HG02623 (cell line): ENCODE results near the gene CAPN1.
A peak's percentile ranks its signal among the peaks of the same experiment; 100 is the strongest.
"Not testable (repeated sequence)": the region's sequence is repeated elsewhere in the genome, so short reads cannot be mapped to it uniquely, and the experiment has no call there.

ENCODE experiments used
- ATAC-seq: cut with Tn5 transposase; IDR thresholded peaks from one replicate; pipeline ENCODE4 v1.9.1; 2021; ENCODE audit warnings: moderate library complexity; ENCODE audit not compliant: unreplicated experiment

Gene CAPN1

DNA sequence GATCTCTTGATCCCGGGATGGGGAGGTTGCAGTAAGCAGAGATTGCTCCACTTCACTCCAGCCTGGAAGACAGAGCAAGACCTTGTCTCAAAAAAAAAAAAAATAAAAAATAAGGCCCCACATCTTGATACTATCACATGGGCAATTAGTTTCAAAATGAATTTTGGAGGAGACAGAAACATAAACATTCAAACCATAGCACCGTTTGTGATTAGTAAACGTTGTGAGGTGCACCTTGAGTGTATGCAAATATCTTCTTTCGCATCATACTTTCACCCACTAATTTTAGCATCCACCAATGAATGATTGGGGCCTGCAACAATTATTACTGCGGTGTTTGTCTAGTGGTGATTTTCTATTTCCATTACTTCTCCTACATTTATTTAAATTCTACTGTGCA, 22.7 kb upstream of the CAPN1 start:
- ATAC-seq, result no peak

DNA sequence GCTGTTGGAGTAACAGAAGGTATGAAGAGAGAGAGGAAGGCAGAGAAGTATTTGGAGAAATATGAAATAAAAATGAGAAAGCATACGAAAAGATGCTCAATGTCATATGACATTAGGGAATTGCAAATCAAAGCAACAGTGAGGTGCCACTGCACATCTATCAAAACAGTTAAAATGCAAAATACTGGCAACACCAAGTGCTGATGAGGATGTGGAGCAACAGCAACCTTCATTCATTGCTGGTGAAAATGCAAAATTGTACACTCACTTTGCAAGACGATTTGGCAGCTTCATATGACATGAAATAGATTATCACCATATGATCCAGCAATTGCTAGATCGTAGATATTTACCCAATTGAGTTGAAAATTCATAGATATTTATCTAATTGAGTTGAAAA, 21.1 kb upstream of the CAPN1 start:
- ATAC-seq, result no peak

DNA sequence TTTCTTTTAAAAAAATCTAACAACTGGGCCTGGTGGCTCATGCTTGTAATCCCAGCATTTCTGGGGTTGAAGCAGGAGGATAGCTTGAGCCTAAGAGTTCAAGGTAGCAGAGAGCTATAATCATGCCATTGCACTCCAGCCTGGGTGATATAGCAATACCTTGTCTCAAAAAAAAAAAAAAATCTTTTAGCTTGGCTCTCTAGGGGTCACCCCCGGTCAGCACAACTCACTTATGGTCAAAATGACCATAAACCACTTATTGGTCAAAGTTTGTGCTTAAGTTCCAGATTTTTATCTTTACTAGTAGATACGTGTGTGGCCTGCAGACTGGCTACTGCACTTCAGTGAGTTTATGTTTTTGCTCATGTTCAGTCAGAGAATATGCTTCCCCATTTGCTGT, 18.0 kb upstream of the CAPN1 start:
- no peak for ATAC-seq

DNA sequence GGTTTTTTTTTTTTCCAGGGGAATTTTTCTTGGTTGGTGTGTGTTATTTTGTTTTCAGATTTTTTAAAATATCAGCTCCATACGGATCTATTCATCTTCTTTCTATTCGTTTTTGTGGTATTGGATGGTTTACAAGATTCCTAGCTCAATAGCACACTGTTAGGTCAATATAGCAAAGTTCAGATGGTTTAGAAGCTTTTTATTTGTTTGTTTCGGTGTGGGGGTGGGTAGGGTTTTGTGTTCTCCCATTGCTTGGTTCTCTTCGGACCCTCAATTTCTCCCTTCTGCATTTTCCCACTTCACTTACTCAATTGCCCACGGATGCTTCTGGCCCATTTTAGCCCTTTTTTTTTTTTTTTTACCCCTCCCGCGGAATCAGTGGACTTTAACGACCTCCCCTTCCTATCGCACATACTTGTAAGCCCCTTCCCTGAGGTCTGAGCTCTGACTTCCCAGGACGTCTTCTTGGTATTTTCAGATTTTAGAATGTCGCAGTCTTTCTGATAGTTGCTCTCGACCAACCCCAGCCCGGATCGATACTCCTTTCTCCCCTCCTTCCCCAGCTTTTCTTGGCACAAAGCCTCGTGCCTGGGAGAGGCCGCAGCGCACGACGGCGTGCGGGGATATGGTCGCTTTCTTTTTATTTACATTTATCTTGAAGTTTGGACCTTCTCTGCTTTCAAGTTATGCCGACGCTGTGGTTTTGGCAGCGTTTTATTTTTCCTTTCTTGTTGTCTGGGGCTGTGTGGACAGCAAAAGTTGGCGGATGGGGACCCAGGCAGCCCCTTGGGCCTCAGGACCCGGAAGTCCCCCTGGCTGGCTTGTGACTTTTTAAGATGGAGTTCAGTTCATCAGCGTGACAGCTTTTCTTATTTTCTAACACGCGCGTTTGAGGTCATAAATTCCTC, 16.1 kb upstream of the CAPN1 start:
- ATAC-seq, result no peak

DNA sequence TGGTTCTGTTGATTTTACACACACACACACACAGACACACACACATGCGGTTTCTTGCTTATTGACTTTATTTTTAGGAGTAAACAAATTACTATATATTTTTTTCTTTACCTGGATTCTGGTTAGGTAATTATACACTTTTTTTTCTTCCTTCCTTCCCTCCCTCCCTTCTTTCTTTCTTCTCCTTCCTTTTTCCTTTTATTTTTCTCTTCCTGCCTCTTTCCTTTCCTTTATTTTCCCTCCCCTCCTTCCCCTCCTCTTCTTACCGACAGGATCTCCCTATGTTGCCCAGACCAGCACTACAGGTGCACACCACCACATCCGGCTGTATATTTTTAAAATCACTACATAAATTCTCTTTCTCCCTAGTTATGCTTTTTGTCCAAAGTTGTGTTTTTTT, 14.8 kb upstream of the CAPN1 start:
- no peak for ATAC-seq

DNA sequence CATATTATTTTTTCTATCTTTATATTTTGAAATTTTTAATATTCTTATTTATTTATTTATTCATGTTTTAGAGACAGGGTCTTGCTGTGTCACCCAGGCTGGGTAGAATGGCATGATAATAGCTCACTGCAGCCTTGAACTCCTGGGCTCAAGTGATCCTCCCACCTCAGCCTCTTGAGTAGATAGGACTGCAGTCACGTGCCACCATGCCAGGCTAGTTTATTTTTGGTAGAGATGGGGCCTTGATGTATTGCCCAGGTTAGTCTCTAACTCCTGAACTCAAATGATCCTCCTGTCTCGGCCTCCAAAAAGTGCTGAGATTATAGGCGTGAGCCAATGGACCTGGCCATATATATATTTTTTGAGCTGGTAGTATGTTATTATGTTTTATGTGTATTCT, 14.1 kb upstream of the CAPN1 start:
- ATAC-seq, result no peak

DNA sequence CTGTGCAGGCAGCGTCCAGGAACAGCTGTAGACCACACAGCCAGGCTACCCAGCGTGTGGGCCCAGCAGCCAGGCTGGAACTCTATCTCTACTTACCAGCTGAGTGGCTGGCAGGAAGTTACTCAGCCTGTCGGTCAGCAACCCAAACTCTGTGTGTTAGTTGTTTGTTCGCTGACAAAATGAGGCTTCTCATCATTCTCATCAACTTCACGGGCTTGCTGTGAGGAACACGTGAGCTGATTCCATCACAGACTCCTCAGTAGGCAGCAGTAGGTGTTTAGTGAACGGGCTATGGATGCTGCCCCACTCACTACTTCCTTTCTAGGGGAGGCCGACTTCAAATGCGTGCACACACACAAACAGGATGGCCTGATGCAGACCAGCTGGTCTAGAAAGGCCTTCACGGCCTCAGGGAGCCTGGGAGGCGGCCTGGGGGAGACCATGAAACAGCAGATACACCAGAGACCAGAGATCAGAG, 12.5 kb upstream of the CAPN1 start:
- no peak for ATAC-seq

DNA sequence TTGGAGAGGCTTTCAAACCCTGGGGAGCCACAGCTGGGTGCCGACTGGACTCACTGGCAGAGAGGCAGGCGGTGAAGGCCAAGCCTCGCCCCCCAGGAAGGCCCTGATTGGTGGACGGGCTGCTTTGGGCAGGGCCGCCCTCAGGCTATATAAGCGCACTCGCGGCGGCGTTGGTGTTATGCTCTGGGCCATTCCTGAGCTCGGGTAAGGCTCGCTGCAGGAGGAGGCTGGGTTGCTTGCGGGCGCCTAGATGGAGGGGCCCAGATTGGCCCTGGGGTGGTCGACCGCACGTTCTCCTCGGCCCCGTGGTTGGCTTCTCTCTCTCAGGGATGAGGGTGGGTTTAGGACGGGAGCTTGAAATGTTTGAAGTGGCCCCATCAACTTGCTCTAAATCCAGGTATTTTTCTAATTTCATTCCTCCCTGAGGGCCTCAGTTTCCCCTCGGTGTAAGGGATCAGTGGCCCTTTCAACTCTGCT, 11.6 kb upstream of the CAPN1 start, which contains the start of gene SPDYC:
Gene SPDYC (plus strand): TSS at position 176 of the 477 bp plus-strand sequence. CDS start 1,125 bp downstream, outside the sequence.
- ATAC-seq, result no peak

DNA sequence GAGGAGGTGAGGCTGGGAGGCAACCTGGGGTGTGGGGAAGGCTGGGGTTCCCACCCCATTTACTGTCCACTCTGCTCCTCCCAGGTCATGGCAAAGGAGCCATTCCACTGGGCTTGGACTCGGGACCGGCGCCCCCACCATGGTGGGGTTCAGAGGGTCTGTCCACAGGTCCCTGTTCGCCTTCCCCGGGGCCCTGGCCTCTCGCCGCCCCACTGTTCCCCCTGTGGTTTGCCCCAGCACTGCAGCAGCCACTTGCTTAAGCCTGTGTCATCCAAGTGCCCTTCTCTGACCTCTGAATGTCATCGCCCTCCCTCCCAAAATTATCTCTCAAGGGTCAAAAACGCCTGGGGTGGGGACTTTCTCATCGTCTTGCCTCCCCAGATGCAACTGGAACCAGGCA, 9.1 kb upstream of the CAPN1 start:
- no peak for ATAC-seq

DNA sequence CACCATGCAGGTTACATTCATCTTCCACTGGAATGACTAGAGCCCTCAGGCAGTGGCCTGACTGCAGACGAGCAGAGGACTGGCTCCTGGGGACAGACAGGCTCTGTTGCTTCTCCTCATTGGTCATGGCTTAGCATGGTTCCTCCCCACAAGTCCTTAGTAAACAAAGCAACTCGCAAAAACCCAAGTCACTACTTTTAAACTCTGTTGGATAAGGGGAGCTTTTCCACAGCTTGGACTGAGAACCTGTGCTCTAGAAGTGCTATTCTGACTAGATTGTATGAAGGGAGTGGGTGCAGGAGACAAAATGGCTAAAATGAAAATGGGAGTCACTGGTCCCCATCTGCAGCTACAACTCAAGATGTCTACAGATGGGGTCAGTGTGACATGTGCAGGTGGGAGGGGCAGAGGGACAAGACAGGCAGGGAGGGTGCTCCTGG, 7.1 kb upstream of the CAPN1 start:
- not testable (repeated sequence) for ATAC-seq

DNA sequence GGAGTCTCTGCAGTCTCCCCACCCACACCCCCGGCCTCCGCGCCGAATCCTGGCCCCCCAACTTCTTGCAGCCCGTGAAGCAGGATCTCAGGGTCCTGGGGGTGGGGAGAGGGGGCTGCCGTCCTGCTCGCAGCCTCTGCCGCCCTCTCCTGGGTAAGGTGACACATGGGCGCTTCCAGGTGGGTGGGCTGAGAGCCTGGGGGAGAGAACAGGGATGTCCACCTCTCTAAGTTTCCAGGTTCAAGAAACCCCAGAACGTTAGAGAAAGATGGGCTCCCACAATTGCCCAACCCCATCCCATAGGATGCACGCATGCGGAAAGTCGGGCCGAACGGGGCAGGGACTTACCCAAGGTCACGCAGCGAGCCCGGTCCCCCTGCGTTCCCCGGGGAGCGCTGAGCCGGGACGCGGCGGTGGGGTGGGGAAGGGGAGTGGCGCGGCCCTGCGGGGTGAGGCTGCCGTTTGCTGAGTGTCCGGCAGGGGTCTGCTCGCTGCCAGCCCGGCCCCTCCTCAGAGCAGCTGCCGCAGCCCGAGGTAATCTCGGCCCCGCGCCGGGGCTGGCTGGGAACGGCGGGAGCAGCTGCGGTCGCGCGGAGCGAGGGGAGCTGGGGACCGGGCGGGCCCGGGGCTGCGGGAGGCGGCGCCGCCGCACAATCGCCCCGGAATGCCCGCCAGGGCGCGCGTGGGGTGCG, 705 bp upstream of the CAPN1 start:
- peak; percentile 47 for ATAC-seq

DNA sequence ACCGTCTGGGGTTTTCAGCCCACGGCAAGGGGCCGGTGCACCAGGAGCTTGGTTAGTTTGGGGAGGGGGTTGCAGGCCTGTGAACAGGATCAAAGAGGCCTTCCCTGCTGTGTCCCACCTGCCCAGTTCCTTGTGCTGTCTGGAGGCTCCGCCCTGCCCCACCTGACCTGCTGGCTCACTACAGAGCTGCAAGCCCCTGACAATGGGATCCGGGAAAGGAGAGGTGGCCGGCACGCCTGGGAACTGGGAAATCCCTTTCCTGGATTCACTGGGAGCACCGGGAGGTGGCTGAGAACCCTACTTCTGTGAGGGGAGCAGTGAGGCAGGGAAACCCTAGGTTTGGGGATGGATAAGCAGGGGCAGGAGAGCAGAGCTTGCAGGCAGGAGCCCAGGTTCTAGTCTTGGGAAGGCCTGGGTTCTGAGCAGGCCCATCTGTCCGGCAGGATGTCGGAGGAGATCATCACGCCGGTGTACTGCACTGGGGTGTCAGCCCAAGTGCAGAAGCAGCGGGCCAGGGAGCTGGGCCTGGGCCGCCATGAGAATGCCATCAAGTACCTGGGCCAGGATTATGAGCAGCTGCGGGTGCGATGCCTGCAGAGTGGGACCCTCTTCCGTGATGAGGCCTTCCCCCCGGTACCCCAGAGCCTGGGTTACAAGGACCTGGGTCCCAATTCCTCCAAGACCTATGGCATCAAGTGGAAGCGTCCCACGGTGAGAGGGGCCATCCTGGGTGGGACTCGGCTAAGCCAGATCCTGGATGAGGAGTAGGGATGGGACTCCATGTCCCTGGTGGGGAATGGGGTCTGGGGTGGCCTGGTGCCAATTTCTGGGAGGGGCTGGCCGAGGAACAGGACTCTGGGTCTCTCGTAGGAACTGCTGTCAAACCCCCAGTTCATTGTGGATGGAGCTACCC, 786 bp downstream of the CAPN1 start:
- ATAC-seq, result no peak

DNA sequence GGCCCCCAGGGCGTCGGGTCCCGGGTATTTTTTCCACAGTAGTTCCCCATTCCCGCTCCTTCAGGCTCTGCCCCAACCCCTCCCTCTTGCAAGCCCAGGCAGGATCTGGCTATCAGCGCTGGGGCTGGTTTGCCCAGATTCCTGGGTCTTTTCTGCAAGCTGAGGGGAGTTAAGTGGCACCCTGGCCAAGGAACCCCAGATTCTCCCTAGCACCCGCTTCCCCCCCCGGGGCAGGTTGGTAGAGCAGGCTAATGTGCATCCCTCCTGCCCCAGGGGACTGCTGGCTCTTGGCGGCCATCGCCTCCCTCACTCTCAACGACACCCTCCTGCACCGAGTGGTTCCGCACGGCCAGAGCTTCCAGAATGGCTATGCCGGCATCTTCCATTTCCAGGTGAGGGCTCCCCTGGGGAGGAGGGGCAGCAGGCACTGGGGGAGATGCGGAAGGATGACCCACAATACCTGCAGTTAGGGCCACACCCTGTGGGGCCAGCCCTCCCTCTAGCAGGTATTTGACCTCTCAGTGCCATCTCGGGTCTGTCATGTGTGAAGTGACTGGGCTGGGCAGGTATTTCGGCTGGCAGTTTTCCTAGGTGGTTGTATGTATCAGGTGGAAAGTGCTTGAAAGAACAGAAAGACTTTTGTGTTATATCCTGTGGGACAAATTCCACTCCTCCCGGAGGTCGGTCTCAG, 1.6 kb downstream of the CAPN1 start:
- no peak for ATAC-seq

DNA sequence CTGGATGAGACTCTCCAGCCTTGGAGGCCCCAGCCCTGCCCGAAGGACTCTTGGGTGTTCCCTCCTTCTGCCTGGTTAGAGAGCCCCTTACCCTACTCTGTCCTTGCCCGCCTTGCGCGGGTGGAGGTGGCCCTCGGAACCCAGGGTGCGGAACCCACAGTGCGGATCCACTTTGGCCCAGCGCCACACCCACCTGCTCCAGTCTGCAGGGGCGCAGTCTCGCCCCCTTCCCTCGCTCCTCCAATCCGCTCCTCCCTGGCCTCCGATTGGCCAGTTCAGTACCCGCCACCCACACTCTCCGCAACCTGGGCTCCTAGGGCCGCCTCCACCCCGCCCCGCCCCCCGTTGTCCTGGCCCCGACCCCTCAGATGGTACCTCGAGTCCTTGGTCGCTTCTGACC, 2.4 kb downstream of the CAPN1 start:
- ATAC-seq, result no peak

DNA sequence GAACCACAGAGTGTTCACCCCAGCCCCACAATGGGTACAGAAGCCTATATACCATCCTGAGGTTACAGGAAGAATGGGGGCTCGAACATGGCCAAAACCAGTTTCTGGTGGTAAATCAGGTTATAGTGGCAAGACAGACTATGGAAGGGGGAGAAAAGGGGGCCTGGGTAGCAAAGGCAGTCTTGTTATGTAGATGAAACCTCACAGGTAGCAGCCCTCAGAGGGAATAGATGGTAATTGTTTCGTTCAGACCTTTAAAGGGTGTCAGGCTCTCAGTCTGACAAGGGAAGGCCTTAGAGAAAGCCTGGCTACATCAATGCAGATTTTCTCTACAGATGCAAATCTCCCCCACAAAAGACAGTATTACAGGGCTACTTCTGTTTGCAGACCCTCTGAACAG, 3.4 kb downstream of the CAPN1 start:
- ATAC-seq, result no peak

DNA sequence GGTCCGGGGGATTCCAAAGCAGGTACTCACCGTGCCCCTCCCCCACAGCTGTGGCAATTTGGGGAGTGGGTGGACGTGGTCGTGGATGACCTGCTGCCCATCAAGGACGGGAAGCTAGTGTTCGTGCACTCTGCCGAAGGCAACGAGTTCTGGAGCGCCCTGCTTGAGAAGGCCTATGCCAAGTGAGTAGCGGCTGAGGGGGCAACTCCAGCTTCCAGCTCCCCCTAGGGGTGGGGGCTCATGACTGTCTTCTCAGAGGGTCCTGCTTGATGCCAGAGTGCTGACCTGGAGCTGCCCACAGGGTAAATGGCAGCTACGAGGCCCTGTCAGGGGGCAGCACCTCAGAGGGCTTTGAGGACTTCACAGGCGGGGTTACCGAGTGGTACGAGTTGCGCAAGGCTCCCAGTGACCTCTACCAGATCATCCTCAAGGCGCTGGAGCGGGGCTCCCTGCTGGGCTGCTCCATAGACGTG, 4.2 kb downstream of the CAPN1 start:
- no peak for ATAC-seq

DNA sequence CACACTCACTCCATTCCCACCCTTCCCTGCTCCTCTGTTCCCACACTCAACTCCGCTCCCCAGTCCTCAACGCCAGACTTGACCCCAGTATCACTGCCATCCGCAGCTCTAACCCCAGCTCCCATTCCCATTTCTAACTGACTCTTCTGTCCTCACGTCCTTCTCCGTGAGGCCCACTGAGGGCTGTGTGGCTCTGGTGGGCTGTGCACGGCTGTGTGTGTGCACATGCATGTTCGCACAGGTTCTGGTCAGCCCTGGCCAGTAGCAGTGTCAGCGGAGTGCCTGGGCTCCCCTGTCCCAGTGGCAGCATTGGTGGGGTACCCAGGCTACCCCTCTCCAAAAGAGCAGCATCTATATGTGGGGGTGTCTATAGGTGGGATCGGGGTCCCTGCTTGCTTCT, 5.0 kb downstream of the CAPN1 start:
- ATAC-seq, result no peak

DNA sequence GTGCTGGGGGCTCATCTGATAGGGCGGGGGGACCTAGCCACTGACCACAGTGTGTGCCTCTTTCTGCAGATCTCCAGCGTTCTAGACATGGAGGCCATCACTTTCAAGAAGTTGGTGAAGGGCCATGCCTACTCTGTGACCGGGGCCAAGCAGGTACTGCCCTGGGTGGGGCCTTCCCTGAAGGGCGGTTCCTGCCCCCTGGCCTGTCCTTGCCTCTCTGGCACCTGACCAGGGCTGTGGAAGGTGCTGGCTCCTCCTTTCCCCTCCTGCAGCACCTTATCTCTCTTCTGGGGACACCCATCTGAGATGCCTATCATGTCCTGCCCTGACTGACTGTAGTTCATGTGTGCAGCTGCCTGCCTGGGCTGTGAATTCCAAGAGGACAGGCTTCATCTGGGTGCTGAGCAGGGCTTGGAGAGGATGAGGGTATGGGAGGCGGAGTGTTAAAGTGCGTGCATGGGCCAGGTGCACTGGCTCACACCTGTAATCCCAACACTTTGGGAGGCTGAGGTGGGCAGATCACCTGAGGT, 5.5 kb downstream of the CAPN1 start:
- no peak for ATAC-seq

DNA sequence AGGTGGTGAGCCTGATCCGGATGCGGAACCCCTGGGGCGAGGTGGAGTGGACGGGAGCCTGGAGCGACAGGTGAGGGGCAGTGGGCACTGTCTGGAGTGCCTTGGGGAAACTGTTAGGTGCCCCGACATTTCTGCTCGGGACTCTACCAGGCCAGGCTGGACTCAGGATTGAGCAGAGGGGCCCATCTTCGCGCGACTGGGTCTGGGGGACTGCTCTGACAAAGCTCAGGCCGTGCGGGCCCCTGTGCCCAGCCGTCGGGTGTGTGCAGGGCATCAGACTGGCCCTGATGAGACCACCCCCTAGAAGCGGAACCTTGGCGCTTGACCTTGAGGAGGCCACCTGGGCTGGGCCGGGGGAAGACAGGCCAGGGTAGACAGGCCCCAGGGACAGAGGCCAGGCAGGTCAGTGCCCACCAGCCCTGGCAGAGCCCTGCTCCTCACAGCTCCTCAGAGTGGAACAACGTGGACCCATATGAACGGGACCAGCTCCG, 6.3 kb downstream of the CAPN1 start:
- no peak for ATAC-seq

DNA sequence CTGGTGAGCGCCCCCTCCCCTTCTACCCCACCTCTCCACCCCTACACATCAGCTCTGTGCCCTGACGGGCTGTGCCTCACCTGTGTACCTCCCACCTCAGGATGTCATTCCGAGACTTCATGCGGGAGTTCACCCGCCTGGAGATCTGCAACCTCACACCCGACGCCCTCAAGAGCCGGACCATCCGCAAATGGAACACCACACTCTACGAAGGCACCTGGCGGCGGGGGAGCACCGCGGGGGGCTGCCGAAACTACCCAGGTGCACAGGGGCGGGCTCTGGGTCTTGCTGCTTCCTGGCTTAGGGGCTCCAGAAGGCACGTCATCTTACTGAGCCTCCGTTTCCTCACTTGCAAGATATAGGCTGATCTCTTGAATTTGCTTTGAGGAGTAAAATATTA, 6.8 kb downstream of the CAPN1 start:
- ATAC-seq, result no peak
